Measurements from ENCODE around the gene KDM5B. TPM values are rescaled to one million over a fixed set of nuclear protein-coding genes. Genes with fewer than 3 reads are reported as not detected.

Gene KDM5B
- total RNA-seq, 1 experiment from 2014 or later = 61.0 TPM

DNA sequence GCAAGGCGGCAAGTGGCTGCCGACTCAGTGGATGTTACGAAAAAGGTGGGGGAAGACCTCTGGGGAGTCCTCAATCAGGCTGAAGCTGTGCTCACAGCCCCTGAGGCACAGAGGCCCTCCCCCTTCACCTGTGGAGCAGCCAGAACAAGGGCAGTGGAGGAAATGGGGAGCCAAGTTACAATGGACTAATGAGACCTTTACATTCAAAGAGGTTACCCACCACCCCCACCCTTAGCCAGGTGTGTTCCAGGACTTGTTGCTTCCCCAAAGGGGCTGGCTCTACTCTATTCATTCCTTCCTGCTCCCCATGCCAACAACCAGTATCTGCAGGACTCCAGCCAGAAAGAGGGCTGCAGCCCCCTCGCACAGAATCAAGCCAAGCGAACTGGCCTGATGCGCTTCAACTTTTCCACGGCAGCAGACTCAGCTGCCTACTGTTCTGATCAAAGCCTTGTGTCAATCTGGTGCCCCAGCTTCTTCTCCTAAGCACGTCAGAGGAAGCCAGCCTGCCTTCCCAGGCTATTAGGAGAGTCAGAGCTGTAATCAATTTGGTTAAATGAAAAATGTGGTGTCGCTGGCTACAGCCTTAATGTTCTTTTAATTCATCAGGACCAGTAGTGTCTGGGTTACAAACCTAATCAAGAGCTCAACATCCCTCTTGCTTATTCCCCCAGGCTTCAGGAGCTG is 96.1 kb downstream of the KDM5B start:
- DNase-seq (ENCODE audit: low read depth) = no peak

DNA sequence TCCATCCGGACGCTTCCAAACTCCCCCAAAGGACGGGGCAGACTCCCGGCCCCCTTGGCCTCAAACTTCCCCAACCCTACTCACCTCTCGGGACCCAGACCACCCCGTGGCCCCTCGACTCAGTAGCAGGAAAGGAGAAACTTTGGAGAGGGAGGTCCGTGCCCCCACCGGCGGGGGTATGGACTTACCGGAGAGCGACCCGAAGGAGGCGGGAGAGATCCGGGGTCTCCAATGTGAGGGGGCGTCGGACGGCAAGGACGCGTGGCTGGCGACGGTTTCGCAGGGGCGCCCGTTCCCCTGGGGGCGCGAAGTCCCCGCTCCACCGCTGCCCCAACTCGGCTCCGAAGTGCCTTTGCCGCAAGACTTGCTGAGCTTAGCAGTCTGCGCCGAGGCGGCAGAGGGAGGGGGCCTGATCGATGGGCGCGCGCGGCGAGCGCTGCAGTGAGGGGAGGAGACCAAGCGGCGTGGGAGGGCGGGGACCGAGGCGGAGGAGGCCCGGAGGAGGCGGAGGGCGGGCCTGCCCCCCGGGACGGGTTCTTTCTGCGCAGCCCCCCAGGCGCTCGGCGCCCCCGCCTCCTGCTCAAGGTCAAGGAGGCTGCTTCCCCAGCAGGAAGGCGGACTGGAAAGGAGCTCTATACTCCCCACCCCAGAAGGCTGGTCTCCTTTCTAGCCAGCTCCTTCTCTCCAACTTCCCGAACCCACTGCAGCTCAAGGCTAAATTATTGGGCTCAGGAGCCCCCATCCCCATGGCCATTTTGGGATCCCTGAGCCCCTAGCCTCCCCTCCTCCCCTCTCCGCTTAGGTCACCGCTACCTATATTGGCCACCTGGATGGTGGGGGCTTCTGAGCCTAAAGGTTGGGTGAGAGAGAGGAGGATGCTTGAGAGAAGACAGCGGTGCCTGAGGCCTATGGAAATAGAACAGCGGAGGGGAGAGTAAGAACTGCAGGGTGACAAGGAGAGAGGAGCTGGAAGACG is 97.9 kb downstream of the KDM5B start, which contains the start of gene SYT2:
TSS of gene SYT2 (minus strand) at position 385 of the 976 bp plus-strand sequence. CDS start 104,682 bp downstream, outside the sequence.
- DNase-seq (ENCODE audit: low read depth) = no peak

DNA sequence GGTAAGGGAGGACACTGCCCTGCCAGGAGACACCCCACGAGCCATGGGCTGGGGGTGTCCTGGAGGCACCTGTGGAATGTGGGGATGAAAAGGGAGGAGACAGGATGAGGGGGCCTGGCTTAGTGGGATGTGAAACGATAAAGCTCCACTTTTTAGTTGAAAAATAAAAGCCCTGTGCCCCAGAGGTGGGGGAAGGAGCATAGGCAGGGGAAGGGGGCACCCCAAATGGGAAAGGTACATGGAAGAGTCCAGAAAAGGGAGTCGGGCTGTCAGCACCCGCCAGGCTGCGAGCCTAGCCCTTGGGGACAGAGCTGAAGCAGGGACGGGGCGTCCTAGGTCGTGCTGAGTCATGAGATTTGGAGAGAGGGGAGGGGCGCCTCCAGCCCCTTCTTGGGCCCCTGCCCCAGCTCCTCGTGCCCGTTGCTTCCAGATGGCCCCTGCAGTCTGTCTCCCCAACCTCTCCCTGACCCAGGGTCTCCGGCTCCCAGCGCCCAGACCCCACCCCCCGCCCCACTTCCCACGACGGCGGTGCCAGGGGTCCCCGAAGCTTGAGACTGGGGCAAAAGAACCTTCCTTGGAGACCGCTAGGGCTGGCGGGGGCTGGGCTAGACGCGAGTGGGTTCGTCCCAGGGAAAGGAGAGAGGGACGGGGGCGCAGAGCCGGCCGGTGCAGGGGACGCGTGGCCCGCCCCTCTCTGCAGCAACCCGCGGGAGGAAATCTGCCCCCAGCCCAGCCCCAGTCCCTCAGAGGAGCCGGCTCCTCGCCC is 98.8 kb downstream of the KDM5B start:
- DNase-seq (ENCODE audit: low read depth) = no peak

DNA sequence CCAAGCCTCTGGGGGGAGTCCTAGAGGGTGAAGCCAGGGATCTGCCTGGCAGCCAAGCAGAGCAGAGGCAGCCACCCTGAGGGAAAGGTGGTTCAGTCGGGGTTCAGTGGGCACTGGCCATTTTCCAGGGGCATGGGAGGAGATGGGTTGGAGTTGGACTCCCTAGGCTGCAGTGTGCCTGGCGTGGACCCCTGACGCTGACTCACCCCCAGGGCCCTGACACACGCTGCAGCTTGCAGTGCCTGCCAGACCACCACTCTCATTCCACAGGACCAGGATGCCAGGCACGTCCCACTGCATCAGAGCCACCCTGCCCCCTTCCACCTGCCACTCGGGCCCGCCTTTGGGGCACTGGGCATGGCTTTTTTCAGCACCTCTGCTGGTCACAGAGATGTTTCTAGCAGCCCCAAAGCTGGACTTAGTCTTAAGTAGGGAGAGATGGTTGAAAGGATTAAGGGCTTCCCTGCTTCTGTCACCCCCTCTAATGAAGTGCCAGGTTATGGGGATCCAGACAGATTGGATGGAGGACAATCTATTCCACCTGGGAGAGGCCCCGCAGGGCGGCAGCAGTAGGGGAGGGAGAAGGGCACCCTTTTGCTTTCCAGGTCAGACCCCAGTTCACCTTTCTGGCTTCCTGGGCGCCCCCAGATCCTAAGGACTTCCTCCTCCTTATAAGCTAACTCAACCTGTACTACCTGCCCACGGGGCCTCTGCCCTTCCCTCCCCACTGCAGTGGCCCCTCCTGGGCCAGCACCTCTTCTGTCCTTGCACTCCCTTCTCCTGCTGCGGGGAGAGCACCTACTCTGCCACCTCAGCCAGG is 99.6 kb downstream of the KDM5B start:
- no peak for DNase-seq (ENCODE audit: low read depth)

DNA sequence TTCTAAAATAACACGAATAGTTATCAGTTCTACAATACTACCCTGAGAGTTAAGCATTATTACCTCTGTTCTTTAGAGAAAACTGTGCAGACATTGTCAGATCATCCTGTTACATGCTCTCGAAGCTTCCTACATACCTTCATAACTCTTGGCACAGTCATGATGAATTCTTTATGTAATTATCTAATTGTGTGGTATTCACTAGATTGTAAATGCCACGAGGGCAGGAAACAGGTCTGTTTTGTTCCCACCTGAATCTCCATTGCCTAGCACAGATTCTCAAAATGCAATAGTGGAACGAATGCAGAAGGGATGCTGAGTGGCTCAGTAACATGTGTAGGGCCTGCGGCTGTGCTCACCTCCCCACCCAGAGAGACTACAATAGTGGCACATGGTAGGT is 101.4 kb downstream of the KDM5B start:
- no peak for DNase-seq (ENCODE audit: low read depth)

DNA sequence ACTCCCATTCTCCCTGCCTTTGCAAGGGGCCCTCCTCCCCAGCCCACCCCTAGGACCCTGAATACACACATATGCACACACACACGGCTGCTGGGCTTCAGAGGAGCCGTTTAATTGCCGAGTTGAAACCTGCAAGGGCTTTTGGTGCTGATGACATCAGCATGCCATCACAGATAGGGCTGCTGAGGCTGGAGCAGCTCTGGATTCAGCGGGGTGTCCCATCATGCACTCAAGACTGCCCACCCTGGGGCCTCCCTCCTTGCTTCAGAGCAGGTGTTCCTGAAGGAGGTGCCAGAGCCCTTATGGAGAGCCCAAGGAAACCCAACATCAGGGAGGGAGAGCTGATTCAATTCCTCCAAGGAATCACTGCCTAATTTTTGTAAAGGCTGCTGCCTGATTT is 103.6 kb downstream of the KDM5B start:
- no peak for DNase-seq (ENCODE audit: low read depth)

DNA sequence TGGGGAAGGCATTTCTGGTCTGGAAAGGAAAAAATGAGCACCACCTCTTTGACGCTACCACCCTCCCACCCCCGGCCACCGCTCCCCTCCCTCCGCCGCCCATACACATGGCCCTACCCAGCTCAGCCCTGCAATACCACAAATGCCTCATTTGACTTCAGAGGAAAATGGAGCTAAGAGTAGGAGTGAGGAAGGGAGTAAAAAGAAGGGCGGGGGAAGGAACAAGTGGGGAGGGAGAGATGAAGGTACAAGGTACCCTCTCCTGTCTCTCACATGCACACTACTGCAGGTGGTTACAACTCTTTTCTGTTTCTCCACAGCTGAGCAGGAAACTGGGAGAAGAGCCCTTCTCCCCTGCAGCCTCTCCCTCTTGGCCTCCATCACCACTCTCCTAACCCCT is 105.0 kb downstream of the KDM5B start:
- DNase-seq (ENCODE audit: low read depth) = no peak

DNA sequence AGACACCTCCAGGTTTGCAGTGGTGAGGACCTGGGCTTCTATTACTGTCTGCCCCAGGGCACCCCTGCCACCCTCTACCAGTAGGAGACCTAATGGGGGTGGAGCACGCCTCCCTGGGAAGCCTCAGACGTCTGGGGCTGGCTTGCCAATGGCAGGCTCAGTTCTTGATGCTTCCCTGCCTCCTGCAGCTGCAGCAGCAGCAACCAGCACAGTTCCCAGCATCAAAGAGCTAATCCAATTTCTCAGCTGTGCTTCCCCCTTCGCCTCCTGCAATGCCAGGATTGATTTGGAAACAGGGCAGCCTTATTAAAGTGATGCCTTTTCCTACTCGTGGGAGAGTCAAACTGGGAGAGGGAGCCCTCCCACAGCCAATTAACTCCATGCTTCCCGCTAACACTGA is 106.1 kb downstream of the KDM5B start:
- no peak for DNase-seq (ENCODE audit: low read depth)

DNA sequence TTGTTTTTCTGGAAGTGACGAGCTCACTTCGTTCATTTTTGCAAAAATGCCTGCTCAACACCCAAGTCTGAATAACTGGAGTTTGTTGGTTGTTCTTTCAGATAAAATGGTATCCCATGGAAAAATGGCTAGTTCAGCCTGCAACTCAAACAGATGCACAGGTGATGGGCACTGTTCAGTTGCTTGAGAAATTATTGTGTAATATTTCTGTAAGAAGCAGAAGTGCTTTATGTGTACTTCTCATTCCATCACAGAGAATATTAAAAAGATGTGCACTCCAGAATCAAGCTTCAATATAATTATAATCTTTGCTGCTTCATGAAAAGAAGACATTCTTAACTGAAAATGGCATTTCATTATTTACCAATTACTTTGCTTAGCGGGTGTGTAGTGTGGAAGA is 107.0 kb downstream of the KDM5B start:
- no peak for DNase-seq (ENCODE audit: low read depth)

DNA sequence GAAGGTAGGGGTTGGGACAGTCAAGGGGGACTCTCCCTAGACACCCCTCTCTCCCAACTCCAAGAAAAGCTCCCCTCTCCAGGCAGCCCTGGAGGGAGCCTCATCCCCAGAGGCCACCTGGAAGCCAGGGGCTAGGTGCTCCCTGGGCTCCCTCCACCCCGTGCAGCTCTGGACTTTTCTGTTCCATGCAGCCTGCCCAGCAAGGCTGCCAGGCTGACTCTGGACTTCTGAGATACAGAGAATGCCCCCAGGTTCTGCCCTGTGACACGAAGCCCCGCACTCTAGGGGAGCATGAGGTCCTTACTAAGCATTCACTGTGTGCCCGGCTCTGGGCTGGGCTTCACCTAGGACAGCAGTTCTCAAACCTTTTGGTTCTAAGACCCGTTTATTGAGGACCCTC is 108.2 kb downstream of the KDM5B start:
- DNase-seq (ENCODE audit: low read depth) = no peak

DNA sequence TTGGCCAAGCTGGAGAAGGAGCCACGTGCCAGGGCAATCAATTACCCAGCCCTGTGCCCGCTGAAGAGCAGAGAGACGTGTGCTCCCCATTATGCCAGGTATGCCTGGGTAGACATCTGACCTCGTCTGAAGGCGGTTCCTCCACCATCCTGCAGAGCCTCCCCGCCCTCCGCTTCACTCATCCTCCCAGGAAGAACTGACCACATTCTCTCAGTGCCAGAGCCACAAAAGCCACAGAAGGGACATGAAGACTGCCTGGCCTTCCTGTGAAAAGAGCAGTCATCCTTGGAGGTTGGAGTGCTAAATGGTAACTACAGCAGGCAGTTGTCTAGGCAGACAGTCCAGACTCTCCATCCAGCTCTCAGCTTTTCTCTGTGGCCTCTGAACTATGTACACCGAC is 109.9 kb downstream of the KDM5B start:
- peak; percentile 59 for DNase-seq (ENCODE audit: low read depth)

DNA sequence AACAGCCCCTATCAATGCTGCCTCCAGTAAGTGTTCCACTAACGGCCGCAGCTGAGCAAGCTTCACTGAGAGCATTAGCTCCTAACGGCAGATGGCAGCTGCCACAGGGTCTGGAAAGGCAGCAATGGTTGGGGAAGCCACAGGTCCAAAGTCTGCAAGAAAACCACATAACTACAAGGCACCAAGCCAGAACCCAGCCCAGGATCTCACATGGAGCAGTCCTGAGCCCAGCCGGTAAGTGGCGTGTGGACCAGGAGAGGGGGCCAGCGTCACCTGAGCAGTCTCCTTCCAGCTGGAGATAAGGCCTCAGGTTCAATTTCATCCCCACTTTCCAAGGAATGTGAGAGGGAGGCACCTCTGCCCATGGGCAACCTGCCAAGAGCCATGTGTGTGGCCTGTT is 111.2 kb downstream of the KDM5B start:
- DNase-seq (ENCODE audit: low read depth) = no peak

DNA sequence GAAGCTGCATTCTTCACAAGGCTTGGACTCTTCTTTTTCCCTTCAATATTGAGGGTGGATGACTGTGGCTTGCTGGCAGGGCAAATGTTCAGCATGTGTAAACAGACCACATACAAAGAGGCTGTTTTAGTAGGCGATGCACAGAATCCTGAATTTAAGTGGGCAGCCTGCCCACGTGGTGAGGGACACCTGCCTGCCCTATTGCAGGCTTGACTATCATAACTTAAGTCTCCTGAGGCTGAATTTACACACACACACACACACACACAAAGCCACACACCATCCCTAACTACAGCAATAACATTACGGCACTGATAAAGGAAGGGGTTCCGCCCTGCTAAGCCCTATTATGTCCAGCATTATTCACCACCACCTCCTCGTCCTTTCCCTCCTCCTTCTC is 113.9 kb downstream of the KDM5B start:
- no peak for DNase-seq (ENCODE audit: low read depth)

DNA sequence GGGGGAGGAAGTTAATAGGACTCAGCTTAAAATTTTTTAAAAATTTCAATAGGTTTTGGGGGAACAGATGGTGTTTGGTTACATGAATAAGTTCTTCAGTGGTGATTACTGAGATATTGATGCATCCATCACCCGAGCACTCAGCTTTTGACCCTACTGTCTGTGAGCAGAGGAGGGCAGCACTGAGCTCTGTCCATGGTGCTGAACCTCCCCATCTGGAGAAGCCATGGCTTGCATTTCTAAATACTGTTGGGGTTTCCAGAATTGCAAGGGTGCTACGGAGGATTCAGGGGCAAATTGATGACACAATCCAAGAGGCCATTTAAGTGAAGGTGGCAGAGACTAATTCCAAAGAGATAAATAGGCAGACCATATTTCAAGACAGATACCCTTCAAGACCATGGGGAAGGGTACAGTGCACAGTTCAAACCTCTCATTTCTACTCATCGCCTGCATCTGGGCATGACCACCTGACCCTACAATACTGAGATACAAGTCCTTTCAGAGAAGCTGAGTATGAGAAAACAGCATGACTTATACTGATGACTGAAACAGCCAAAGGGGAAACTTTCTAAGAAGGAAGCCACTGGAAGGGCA is 115.2 kb downstream of the KDM5B start:
- peak; percentile 64 for DNase-seq (ENCODE audit: low read depth)

DNA sequence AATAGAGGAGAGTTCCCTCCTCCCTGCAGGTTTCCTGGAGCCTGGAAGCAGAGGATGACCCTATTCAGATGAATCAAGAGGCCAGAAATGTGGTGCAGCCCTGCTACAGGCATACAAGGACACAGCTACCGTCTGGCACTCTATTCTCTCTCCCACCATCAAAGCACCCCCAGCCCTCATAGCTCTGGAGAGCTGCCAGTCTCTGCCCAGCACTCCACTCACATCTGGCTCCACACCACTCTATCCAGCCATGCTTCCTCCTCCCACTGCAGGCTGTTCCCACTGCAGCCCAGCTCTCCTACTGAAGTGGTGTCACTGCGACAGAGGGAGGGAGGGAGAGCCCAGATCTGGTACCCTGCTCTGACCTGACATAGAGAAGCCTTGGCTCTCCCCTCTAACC is 116.4 kb downstream of the KDM5B start:
- no peak for DNase-seq (ENCODE audit: low read depth)

DNA sequence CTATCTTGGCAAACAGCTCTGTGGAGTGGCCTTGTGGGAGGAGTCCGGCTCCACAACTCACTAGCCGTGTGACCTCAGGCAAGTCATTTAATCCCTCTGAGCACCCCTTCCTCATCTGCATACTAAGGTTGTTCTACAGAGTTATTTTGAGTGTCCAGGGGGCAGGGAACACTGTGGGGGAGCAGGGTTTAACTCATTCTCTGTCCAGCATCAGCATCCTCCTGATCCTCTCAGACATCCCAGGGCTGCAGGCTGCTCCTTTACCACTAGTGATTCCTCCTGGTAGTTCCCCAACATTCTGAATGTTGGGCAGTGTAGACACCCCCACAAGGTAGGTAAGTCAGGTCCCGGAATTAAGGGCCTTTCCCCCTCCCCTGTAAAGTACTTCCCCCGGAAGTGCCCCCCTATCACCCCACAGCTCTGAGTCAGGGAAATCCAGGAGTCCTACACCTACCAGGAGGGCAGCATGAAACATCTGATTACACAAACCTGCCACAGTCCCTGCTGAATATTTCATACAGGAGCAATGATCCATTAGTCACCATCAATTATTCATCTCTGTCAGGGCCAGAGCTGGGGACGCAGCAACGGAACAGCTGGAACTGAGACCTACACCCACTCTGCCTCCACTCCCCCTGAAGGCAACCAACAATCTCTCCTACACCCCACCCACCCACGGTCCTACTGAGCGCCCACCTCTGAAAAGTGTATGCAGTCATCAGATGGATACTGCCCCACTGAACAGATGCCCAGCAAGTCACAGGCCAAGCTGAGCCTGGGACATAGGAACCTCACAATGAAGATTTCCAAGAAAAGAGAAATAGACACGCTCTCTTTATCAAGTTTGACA is 118.5 kb downstream of the KDM5B start:
- no peak for DNase-seq (ENCODE audit: low read depth)

DNA sequence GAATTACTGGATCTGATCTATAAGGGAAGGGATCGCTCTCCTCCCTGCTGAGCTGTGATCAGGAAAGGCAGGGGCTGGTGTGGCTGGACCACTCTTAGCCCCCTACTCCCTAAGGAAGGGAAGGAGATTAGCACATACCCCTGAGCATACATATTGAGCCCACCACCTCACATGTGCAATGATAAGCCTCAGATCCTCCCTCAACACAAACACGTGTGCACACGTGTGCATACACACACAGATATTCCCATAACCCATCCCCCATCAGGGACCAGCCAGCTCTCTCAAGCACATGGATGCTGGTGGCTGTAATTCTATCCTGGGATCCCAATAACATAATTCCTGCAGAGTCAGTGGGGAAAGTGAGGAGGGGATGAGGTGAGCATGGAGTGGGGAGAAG is 119.1 kb downstream of the KDM5B start:
- no peak for DNase-seq (ENCODE audit: low read depth)

DNA sequence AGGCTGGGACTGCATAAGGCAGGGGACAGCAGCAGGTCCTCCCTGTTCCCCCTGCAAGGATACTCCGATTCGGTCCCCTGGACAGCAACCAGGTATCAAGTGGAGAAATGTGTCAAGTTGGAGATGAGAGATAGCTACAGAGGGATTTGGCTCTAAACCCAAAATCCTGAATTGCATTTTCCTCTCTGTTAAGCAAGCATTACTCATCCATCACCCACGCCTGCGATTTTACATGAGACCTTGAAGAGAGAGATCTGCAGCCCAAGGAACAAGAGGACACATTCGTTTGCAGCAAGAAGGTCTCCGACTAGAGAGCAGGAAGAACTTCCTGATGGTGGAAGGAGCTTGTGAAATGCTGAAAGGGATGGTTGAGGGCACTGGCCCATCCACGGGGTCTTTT is 119.8 kb downstream of the KDM5B start:
- DNase-seq (ENCODE audit: low read depth) = no peak

DNA sequence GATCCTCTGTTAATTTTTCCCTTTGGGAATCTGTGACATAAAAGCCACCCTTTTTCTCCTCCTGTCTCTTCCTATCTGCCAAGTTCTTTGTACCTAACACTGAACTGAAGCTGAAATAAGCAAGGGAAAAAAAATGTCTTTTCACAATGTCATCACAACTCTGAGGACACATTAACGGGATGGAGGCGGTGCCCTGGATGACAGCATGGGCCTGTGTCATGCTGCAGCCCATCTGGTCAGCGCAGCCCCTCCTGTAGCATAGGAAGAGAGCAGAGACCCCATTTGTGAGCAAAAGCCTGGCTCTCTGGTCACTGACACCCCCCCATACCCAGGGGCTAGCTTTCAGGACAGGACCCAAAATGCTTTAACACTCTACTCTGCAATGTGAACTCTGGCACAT is 120.4 kb downstream of the KDM5B start:
- no peak for DNase-seq (ENCODE audit: low read depth)

DNA sequence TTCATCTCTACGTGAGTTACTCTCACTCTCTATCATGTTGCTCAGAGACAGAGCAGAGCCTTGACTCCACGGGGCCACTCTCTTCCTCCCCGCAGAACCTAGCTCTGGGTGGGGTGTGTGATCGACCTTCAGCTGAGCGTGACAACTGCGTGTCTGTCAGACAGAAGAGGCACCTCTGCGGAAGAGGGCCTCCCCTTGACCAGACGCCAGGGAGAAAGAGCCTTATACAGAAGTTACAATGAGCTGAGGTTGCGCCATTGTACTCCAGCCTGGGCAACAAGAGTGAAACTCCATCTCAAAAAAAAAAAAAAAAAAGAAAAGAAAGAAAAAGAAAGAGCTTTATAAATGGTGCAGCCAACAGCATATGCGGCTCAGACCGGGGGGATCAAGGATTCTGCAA is 120.9 kb downstream of the KDM5B start:
- DNase-seq (ENCODE audit: low read depth) = no peak
